ENCODE measurements around the gene ENTREP1.

ENTREP1 gene

GRCh38 chr9:69325409-69326212, 596 bp downstream of the ENTREP1 start:
- no peak for TF ChIP-seq CTCF (IDR thresholded peaks at IDR 0.05)

- no peak for TF ChIP-seq CTCF (IDR thresholded peaks at IDR 0.05)
These were observed 1.2 kb downstream of the ENTREP1 start for GRCh38 chr9:69326261-69326660.

GRCh38 chr9:69330580-69330979, 5.6 kb downstream of the ENTREP1 start:
- TF ChIP-seq CTCF (IDR thresholded peaks at IDR 0.05) = no peak

- TF ChIP-seq CTCF (IDR thresholded peaks at IDR 0.05) = no peak
These were observed 6.4 kb downstream of the ENTREP1 start for GRCh38 chr9:69331444-69331843.

- no peak for TF ChIP-seq CTCF (IDR thresholded peaks at IDR 0.05)
These were observed 7.2 kb downstream of the ENTREP1 start for GRCh38 chr9:69332067-69332685.

GRCh38 chr9:69333716-69334115, 8.7 kb downstream of the ENTREP1 start:
- no peak for TF ChIP-seq CTCF (IDR thresholded peaks at IDR 0.05)

GRCh38 chr9:69334317-69334716, 9.3 kb downstream of the ENTREP1 start:
- no peak for TF ChIP-seq CTCF (IDR thresholded peaks at IDR 0.05)
